BE2C (cell line): ENCODE results near the gene CYP4F3.

Experiments
- DNase-seq: peaks from one replicate; pipeline ENCODE4 v3.0.0-alpha.2; 2020
- H3K27me3 ChIP-seq: fragments of 250-450 bp; sonication (Bioruptor Pico); 2 replicates; pipeline ENCODE4 v1.5.1; 2020; ENCODE audit warnings: mild to moderate bottlenecking
- H3K36me3 ChIP-seq: fragments of 250-450 bp; sonication (Bioruptor Pico); 2 replicates; pipeline ENCODE4 v1.5.1; 2020; ENCODE audit warnings: mild to moderate bottlenecking
- H3K4me1 ChIP-seq: fragments of 250-450 bp; sonication (Bioruptor Pico); 2 replicates; pipeline ENCODE4 v1.5.1; 2020
- H3K4me3 ChIP-seq: 2 replicates; pipeline ENCODE4 v1.5.1; 2011; ENCODE audit warnings: low read depth, low read length
- H3K9me3 ChIP-seq: fragments of 250-450 bp; sonication (Bioruptor Pico); 2 replicates; pipeline ENCODE4 v1.5.1; 2020
- CTCF ChIP-seq: IDR thresholded peaks from 2 replicates; pipeline ENCODE4 v1.5.1; 2012; ENCODE audit warnings: mild to moderate bottlenecking, low read depth, low read length

Gene CYP4F3

GRCh38 chr19:15656467-15656866 is 15.8 kb downstream of the CYP4F3 start:
- H3K4me1 ChIP-seq = no peaks in the 10 kb centered on the region
- no peaks in the 10 kb centered on the region for H3K36me3 ChIP-seq
- H3K9me3 ChIP-seq = no peaks in the 10 kb centered on the region
- H3K27me3 ChIP-seq = no peaks in the 10 kb centered on the region
- no peak for TF ChIP-seq CTCF
- no peak for DNase-seq
- H3K4me3 ChIP-seq = no peak overlapping the region

GRCh38 chr19:15663247-15663646 is 22.6 kb downstream of the CYP4F3 start:
- H3K27me3 ChIP-seq = no peaks in the 10 kb centered on the region
- no peaks in the 10 kb centered on the region for H3K36me3 ChIP-seq
- no peak for TF ChIP-seq CTCF
- H3K4me3 ChIP-seq = no peak overlapping the region
- H3K4me1 ChIP-seq = no peaks in the 10 kb centered on the region
- no peak for DNase-seq
- no peaks in the 10 kb centered on the region for H3K9me3 ChIP-seq

DNA sequence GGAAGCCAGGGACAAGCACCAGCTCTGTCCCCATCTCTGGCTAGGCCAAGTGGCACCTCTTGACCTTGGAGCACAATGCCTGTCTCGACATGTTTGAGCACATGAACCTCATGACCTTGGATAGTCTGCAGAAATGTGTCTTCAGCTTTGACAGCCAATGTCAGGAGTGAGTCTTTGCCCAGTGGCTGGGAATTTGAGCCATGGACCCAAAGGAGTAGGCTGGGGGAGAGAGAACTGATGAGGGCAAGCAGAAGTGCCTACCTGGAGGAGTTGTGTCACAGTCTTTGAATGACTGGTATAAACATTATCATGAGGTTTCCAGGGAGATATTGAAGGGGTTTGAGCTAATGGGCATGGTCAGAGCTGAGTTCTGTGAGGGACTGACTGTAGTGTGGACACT is 25.5 kb downstream of the CYP4F3 start:
- TF ChIP-seq CTCF = no peak
- Histone ChIP-seq H3K27me3 (no peaks in the 10 kb centered on the region), H3K36me3 (no peaks in the 10 kb centered on the region), H3K4me1 (no peaks in the 10 kb centered on the region), H3K9me3 (no peaks in the 10 kb centered on the region; the same call in 1 of the 2 replicates), H3K4me3 (no peak overlapping the region)
- no peak for DNase-seq

DNA sequence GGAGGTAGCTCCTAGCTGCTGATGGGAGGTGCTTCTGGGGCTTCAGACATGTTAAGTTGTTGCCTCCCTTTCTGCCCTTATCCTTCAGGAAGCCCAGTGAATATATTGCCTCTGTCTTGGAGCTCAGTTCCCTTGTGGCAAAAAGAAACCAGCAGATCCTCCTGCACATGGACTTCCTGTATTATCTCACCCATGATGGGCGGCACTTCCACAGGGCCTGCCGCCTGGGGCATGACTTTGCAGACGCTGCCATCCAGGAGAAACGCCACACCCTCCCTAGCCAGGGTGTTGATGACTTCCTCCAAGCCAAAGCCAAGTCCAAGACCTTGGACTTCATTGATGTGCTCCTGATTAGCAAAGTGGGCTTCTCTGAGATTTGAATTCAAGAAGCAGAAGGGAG is 26.2 kb downstream of the CYP4F3 start:
- H3K9me3 ChIP-seq = no peaks in the 10 kb centered on the region; the same call in 1 of the 2 replicates
- DNase-seq = no peak
- no peaks in the 10 kb centered on the region for H3K36me3 ChIP-seq

GRCh38 chr19:15669440-15669839 is 28.7 kb downstream of the CYP4F3 start:
- DNase-seq = no peak
- Histone ChIP-seq H3K36me3 (no peaks in the 10 kb centered on the region), H3K4me3 (no peak overlapping the region), H3K9me3 (no peaks in the 10 kb centered on the region; the same call in 1 of the 2 replicates), H3K27me3 (no peaks in the 10 kb centered on the region), H3K4me1 (no peaks in the 10 kb centered on the region)
- no peak for TF ChIP-seq CTCF

More for the DNA sequence above, 26.2 kb downstream of the CYP4F3 start:
- no peaks in the 10 kb centered on the region for H3K4me1 ChIP-seq
- H3K27me3 ChIP-seq = no peaks in the 10 kb centered on the region
- no peak for TF ChIP-seq CTCF
- H3K4me3 ChIP-seq = no peak overlapping the region

- DNase-seq = no peak
- no peak for TF ChIP-seq CTCF
- H3K4me3 ChIP-seq = no peak overlapping the region
- no peaks in the 10 kb centered on the region; the same call in 1 of the 2 replicates for H3K9me3 ChIP-seq
- no peaks in the 10 kb centered on the region for H3K4me1 ChIP-seq
- no peaks in the 10 kb centered on the region for H3K36me3 ChIP-seq
- H3K27me3 ChIP-seq = no peaks in the 10 kb centered on the region
Measured at GRCh38 chr19:15669891-15670290, 29.2 kb downstream of the CYP4F3 start.
